GM12873 (cell line): ENCODE data around the gene TMEM231.

Experiments
- CTCF ChIP-seq: IDR thresholded peaks from 2 replicates; pipeline ENCODE4 v1.5.1; 2012; ENCODE audit warnings: low read depth, mild to moderate bottlenecking, moderate library complexity, low read length, control low read depth; ENCODE audit not compliant: insufficient read depth; ENCODE audit errors: missing control alignments

Gene TMEM231

GRCh38 chr16:75494661-75495075 is 61.4 kb downstream of the TMEM231 start:
- TF ChIP-seq CTCF: no peak

GRCh38 chr16:75494184-75494583 is 61.9 kb downstream of the TMEM231 start:
- TF ChIP-seq CTCF: no peak

GRCh38 chr16:75491876-75492275 is 64.2 kb downstream of the TMEM231 start:
- peak; percentile 42 for TF ChIP-seq CTCF

GRCh38 chr16:75488322-75488721 is 67.7 kb downstream of the TMEM231 start:
- TF ChIP-seq CTCF: no peak
